ENCODE data around the gene IGLL5.

Gene IGLL5

DNA sequence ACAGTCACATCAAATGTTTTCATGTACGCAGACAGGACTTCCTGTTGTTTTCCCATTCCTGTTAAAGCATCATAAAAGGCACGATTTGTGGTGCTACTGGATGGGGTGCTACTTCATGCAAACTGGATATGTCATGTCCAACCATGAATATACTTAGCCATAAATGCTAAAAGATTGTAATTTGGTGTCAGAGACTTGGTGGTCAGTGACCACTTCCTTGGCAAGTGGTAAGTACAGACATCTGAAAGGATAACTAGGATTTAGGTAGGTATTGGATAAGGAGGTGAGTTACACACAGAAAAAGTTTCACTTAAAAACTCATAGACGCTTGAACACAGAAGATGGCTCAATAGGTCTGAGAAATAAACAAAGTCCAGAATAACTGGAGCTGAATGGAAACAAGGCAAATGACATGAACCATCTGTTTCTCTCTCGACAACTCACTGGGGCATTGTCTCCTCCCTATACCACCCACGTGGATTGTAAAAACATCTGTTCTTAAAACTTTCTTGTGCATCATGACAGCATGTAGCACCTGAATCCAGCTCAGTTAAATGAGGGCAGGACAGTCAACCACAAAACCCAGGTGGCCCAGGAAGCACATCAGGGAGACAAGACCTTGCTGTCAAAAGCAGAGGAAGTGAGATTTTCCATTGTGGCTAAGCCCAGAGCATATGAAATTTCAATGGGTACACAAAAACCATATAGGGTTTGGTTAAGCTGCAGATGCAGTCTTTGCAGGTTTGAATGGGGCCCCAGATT lies 22.1 kb upstream of the IGLL5 start:
- DNase-seq = no peak

DNA sequence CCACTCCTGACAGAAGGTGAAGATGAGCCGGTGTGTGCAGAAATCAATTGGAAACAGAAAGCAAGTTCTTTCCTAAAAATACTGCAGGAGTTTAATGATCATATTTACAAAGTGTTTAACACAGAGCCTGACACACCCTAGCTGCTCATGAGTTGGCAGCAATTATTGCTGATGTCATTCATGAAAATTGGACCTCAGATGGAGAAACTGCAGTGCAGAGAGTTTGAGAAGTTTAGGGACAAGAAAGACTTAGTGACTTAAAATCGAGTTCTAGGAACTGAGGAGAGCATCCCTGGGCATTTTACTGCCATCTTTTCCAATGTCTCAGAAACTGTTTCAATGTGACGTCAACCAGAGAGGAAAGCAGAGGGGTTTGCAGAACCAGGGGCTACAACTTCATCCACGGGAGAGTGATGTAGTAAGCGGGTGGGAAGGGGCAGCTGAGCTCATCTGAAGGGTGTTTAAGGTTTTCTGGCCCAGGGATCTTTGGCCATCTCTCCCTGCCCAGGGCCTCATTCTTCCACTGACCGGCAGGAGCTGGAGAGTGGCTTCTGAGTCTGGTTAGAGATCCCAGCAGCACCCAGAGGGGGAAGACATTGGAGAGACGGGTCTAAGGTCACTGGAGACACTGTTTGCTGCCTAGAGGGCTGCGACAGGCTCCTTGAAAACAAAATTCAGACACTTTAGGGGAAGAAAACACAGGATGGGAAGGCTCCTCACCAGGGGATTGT lies 21.1 kb upstream of the IGLL5 start:
- DNase-seq = no peak

DNA sequence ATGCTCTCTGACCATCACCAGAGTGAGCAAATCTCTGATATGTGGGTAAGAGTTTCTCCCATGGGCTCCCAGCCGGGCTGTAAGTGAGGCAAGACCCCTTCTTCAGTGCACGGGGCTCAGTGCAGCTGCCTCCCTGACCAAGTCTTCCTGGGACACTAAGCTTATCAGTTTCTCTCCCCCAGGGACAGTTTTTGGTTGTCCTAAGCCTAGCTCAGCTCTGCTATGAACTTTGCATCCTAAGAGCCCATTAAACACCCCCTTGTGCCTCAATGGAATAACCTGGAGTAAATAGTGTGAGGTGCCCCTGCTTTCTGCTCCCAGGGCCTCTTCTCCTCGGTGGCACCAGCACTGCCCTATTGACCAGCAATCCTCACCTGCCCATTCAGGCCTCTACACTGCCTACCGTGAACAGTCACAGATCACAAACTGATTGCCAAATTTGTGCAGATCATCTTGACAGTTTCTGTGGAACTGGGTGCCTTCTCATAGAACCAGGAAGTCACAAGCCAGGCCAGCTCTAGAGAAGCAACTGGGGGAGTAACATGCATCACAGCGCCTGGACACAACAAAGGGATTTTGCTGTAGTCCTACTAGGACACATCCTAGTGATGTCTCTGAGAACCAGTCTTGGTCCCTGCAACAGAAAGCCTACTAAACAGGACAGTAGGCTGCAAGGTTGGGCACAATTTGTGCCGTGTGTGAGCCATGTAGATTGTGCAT lies 19.5 kb upstream of the IGLL5 start:
- DNase-seq = no peak

GRCh38 chr22:22870577-22871404 lies 16.8 kb upstream of the IGLL5 start:
- no peak for DNase-seq

- DNase-seq = no peak
Observed at GRCh38 chr22:22871536-22872278, 15.9 kb upstream of the IGLL5 start.

- no peak for DNase-seq
Observed at GRCh38 chr22:22872722-22873708, 14.6 kb upstream of the IGLL5 start.

- peak; percentile 84 for DNase-seq
Observed at GRCh38 chr22:22877523-22878210, 9.9 kb upstream of the IGLL5 start.

DNA sequence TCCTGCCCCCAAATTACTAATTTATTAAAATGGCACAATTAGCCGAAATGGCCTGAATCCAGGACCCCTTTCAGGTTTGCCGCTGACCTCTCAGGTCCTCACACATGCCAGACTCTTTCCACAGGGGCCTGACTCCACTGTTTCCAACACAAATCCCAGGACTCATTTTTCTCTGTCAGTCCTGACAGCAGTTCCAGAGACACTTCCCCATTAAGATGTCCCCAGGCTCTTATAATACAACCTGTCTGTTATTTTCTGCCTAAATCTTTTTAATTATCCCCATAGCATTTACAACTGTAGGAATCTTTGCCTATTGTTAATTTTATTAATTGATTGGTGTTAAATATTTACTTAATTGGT lies 9.4 kb upstream of the IGLL5 start:
- DNase-seq = no peak

GRCh38 chr22:22878801-22879674 lies 8.6 kb upstream of the IGLL5 start:
- DNase-seq = no peak

DNA sequence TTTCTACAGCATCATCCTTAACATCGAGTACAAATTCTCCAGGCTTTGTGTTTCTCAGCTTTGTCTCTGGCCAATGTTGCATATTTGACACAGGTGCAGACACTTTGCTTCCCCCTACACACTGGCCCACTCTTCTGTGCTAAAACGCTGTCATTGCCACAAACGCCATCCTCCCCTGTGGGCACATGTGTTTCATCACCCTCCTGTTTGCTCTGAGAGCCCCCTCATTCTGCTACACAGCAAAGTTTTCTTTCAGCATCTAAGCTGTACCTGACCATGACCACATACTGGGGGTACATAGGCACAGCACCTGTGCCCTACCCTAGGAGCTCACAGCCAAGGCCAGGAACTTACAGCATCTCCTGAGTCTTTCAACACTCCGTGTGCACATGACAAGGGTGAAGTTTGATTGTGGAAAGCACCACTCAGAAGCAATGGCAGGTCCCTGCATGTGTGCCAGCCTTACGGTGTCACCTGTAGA lies 7.9 kb upstream of the IGLL5 start:
- no peak for DNase-seq

DNA sequence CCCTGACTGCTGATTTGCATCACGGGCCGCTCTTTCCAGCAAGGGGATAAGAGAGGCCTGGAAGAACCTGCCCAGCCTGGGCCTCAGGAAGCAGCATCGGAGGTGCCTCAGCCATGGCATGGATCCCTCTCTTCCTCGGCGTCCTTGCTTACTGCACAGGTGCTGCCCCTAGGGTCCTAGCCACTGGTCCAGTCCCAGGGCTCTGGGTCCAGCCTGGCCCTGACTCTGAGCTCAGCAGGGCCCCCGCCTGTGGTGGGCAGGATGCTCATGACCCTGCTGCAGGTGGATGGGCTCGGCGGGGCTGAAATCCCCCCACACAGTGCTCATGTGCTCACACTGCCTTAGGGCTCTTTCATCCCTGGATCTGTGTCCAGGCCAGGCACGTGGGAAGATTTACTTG lies 7.0 kb upstream of the IGLL5 start:
- DNase-seq = no peak

DNA sequence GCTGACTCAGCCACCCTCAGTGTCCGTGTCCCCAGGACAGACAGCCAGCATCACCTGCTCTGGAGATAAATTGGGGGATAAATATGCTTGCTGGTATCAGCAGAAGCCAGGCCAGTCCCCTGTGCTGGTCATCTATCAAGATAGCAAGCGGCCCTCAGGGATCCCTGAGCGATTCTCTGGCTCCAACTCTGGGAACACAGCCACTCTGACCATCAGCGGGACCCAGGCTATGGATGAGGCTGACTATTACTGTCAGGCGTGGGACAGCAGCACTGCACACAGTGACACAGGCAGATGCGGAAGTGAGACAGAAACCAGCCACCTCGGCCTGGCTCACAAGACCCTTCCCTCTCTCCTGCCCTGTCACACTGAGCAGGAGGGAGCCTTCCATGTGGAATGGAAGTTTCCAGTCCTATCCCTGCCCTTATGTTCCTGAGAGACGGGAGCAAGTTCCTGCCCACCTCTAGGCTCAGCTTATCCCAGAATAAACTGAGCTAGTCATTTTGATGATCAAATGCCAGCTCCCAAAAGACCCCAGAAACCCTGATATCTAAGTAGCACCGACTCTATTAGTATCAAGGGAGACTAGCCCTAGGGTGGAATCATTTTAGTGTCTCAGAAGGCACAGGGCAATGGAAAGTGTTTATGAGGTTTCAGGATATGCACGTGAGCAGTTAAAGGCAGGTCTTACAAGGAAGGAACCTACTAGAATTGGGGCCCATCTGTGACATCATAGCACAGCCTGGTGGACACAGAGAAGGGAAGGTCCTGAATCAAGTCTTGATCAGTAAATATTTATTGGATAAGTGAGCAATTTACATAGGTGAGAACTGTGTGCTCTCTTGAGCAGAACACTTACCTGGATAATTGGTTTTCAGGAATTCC lies 6.3 kb upstream of the IGLL5 start:
- peak; percentile 27 for DNase-seq

- peak; percentile 82 for DNase-seq
Observed at GRCh38 chr22:22882033-22882717, 5.4 kb upstream of the IGLL5 start.

GRCh38 chr22:22883090-22883727 lies 4.4 kb upstream of the IGLL5 start:
- DNase-seq = no peak

GRCh38 chr22:22884010-22884887 lies 3.4 kb upstream of the IGLL5 start:
- DNase-seq = peak; percentile 92

Data from suppressor macrophage treated with lipopolysaccharide for 4 hours (primary cell).